Thymus (tissue), 14 donors: ENCODE data around the gene ERLIN1. TPM values are rescaled to one million over a fixed set of nuclear protein-coding genes. Genes with fewer than 3 reads are reported as not detected.

Source experiments
- DNase-seq, 9 donors: peaks; one replicate each; pipeline ENCODE4 v3.0.0-alpha.2; 2013; ENCODE audit warnings: low spot score in 9 of 9, low read depth in 6 of 9, missing footprints in 1 of 9
- H3K27ac ChIP-seq, 2 donors: one replicate each; pipeline ENCODE4 v1.5.1; 2013; ENCODE audit warnings: control low read depth in 1 of 2, low read depth in 1 of 2, low read length in 1 of 2, mild to moderate bottlenecking in 1 of 2, moderate library complexity in 1 of 2
- H3K27me3 ChIP-seq, 2 donors: one replicate each; pipeline ENCODE4 v1.5.1; 2013; ENCODE audit warnings: low read length in 1 of 2; ENCODE audit not compliant: control insufficient read depth in 2 of 2, insufficient read depth in 1 of 2
- H3K36me3 ChIP-seq, 2 donors: one replicate each; pipeline ENCODE4 v1.5.1; 2013; ENCODE audit warnings: low read length in 1 of 2, mild to moderate bottlenecking in 1 of 2, moderate library complexity in 1 of 2; ENCODE audit not compliant: control insufficient read depth in 2 of 2, insufficient read depth in 2 of 2
- H3K4me1 ChIP-seq, 2 donors: one replicate each; pipeline ENCODE4 v1.5.1; 2013; ENCODE audit warnings: low read length in 2 of 2; ENCODE audit not compliant: control insufficient read depth in 2 of 2, insufficient read depth in 2 of 2
- H3K4me3 ChIP-seq, 2 donors: one replicate each; pipeline ENCODE4 v1.5.1; 2013; ENCODE audit warnings: low read length in 2 of 2, control low read depth in 1 of 2, mild to moderate bottlenecking in 1 of 2
- H3K9me3 ChIP-seq, 2 donors: one replicate each; pipeline ENCODE4 v1.5.1; 2013; ENCODE audit warnings: low read length in 1 of 2, mild to moderate bottlenecking in 1 of 2; ENCODE audit not compliant: control insufficient read depth in 2 of 2, insufficient read depth in 1 of 2
- WGBS: extraction: QIAGEN DNeasy Blood & Tissue Kit; methylation state at CpG from one replicate; pipeline ENCODE4 v1.1.7; 2013; 5-methylcytosine and 5-hydroxymethylcytosine counted together
- long read RNA-seq, 10 donors: transcript quantifications; one replicate each; lab custom pipeline, GENCODE V29; 2026
- polyA plus RNA-seq: library from polyadenylated mRNA; stranded (reverse); fragments of 200-250 nt; gene quantifications from one replicate; pipeline ENCODE4 v1.2.3, GENCODE V29; 2013
- total RNA-seq: library from RNA; stranded (reverse); fragments of 120-200 nt; gene quantifications from one replicate; pipeline ENCODE4 v1.2.4, GENCODE V29; 2013
- donor health status: healthy.

ERLIN1 gene
- total RNA-seq (12.1 TPM), polyA plus RNA-seq (8.2 TPM)
- long read RNA-seq, donor 1 = 0 reads
- long read RNA-seq, donor 2 = 0 reads
- long read RNA-seq, donor 3, transcript ERLIN1-202 (12 exons, 1,453 nt) = major isoform, 6 of 6 reads
- long read RNA-seq, donor 3, partial matches to known transcripts = 0 of 6 reads
- long read RNA-seq, donor 3, other reads (novel, unspliced or antisense) = 0 of 6 reads
- long read RNA-seq, donor 4, partial matches to known transcripts = 0 of 1 reads
- long read RNA-seq, donor 4, other reads (novel, unspliced or antisense) = 0 of 1 reads
- long read RNA-seq, donor 5, full-length matches to known transcripts = 8 of 8 reads
- long read RNA-seq, donor 5, partial matches to known transcripts = 0 of 8 reads
- long read RNA-seq, donor 5, other reads (novel, unspliced or antisense) = 0 of 8 reads
- long read RNA-seq, donor 6, full-length matches to known transcripts = 8 of 8 reads
- long read RNA-seq, donor 6, partial matches to known transcripts = 0 of 8 reads
- long read RNA-seq, donor 6, other reads (novel, unspliced or antisense) = 0 of 8 reads
- long read RNA-seq, donor 7, partial matches to known transcripts = 0 of 4 reads
- long read RNA-seq, donor 7, other reads (novel, unspliced or antisense) = 0 of 4 reads
- long read RNA-seq, donor 8, partial matches to known transcripts = 0 of 1 reads
- long read RNA-seq, donor 8, other reads (novel, unspliced or antisense) = 0 of 1 reads
- long read RNA-seq, donor 9, partial matches to known transcripts = 0 of 3 reads
- long read RNA-seq, donor 9, other reads (novel, unspliced or antisense) = 0 of 3 reads
- long read RNA-seq, donor 10, partial matches to known transcripts = 0 of 3 reads
- long read RNA-seq, donor 10, other reads (novel, unspliced or antisense) = 0 of 3 reads

- Histone ChIP-seq H3K27me3 (no peaks in the 10 kb centered on the region), H3K9me3 (no peaks in the 10 kb centered on the region), H3K36me3 (peaks cover 11 to 17% of the 10 kb centered on the region in 2 donors), H3K27ac (peak within 1 kb of the TSS; percentile 88 to 92), H3K4me3 (peak within 1 kb of the TSS; percentile 86 to 90), H3K4me1 (peaks cover 8 to 12% of the 10 kb centered on the region in 2 donors)
- DNase-seq = peak; percentile 70 to 94 (median 88)
- under 1% methylated on average over 65 of the region's 65 CpGs for WGBS
These were observed at the start of gene ERLIN1 for GRCh38 chr10:100185364-100186252. Gene ERLIN1, minus strand, starts transcription at chr10:100186029. Its CDS starts 403 bp downstream, at chr10:100185626.

DNA sequence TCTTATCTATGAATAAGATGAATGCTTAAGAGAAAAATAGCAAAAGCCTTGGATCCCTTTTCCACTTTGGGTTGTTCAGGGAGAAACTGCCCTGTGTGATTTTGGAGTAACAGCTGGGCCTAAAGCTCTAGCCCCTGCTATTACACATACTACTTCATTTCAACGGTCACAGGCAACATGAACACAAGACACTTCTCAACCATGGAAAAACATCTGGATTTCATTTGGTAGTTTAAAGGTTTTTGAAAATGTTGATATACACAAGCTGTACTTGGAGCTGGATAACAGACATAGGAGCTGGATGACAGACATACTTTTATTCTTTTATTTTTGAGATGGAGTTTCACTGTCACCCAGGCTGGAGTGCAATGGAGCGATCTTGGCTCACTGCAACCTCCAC is 46.3 kb upstream of the ERLIN1 start:
- DNase-seq = no peak
- Histone ChIP-seq H3K4me1 (peaks cover 6 to 10% of the 10 kb centered on the region in 2 donors), H3K27me3 (no peaks in the 10 kb centered on the region), H3K4me3 (no peak overlapping the region), H3K9me3 (peaks cover 0 to 2% of the 10 kb centered on the region in 2 donors), H3K36me3 (peaks cover 44 to 49% of the 10 kb centered on the region in 2 donors), H3K27ac (no peak overlapping the region)
- 93% methylated on average over 2 of the region's 2 CpGs for WGBS

DNA sequence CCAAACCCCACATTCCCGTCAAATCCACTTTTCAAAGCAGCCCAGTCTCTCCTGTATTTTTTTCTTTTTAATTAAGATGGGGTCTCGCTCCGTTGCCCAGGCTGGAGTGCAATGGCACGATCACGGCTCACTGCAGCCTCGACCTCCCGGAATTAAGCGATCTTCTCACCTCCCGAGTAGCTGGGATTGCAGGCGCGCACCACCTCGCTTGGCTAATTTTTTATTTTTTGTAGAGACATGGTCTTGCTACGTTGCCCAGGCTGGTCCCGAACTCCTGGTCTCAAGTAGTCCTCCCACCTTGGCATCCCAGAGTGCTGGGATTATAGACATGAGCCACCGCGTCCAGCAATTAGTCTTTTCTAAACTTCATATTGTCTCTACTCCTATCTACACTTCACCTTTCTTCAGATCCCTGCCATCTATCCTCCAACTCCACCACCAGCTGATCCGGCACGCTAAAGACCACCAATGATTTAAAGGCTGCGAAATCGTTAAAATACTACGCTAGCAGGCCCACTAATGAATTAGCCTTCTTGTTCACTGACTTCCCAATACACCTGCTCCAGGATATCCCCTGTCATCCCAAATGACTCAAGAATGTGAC is 44.1 kb upstream of the ERLIN1 start:
- no peaks in the 10 kb centered on the region for H3K27me3 ChIP-seq
- H3K36me3 ChIP-seq = peaks cover 31 to 34% of the 10 kb centered on the region in 2 donors
- DNase-seq = no peak
- H3K9me3 ChIP-seq = peaks cover 0 to 2% of the 10 kb centered on the region in 2 donors
- peaks cover 6 to 10% of the 10 kb centered on the region in 2 donors for H3K4me1 ChIP-seq
- H3K4me3 ChIP-seq = peak overlapping the region; percentile 83 to 97
- 73% methylated on average over 21 of the region's 21 CpGs for WGBS
- H3K27ac ChIP-seq = peak overlapping the region; percentile 22 to 34

DNA sequence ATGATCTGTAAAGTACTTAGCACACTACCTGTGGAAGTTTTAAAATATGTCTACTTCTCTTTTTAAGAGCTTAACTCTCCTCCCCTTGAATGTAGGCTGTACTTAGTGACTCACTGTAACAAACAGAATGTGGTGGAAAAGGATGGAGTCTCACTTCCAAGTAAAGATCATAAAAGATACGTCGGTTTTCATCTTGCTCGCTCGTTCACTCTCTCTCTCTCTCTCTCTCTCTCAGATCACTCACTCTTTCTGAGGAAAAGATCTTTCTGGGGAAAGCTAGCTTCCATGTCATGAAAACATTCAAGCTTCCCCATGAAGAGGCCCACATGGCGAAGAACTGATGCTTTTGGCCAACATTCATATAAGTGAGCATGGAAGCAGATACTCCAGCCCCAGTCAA is 38.0 kb upstream of the ERLIN1 start:
- H3K4me1 ChIP-seq = peaks cover 4 to 6% of the 10 kb centered on the region in 2 donors
- DNase-seq = no peak
- peaks cover 0 to under 1% of the 10 kb centered on the region in 2 donors for H3K9me3 ChIP-seq
- no peak overlapping the region for H3K27ac ChIP-seq
- no peak overlapping the region for H3K4me3 ChIP-seq
- H3K27me3 ChIP-seq = no peaks in the 10 kb centered on the region
- 79% methylated on average over 5 of the region's 5 CpGs for WGBS
- H3K36me3 ChIP-seq = peaks cover 10 to 39% of the 10 kb centered on the region in 2 donors

- Histone ChIP-seq H3K36me3 (peaks cover 12 to 52% of the 10 kb centered on the region in 2 donors), H3K27ac (no peak overlapping the region), H3K27me3 (no peaks in the 10 kb centered on the region), H3K4me1 (no peaks in the 10 kb centered on the region), H3K9me3 (no peaks in the 10 kb centered on the region), H3K4me3 (no peak overlapping the region)
- WGBS = 97% methylated on average over 2 of the region's 2 CpGs
- DNase-seq = no peak
These were observed 36.7 kb upstream of the ERLIN1 start for GRCh38 chr10:100222529-100222928.

- H3K4me1 ChIP-seq = no peaks in the 10 kb centered on the region
- WGBS = 97% methylated on average over 2 of the region's 2 CpGs
- no peaks in the 10 kb centered on the region for H3K27me3 ChIP-seq
- DNase-seq = no peak
- no peak overlapping the region for H3K4me3 ChIP-seq
- H3K9me3 ChIP-seq = no peaks in the 10 kb centered on the region
- H3K36me3 ChIP-seq = peaks cover 8 to 68% of the 10 kb centered on the region in 2 donors
- H3K27ac ChIP-seq = no peak overlapping the region
These were observed 30.2 kb upstream of the ERLIN1 start for GRCh38 chr10:100216006-100216405.

- no peak for DNase-seq
- Histone ChIP-seq H3K4me3 (no peak overlapping the region), H3K36me3 (peaks cover 15 to 53% of the 10 kb centered on the region in 2 donors), H3K9me3 (no peaks in the 10 kb centered on the region), H3K27ac (no peak overlapping the region), H3K4me1 (no peaks in the 10 kb centered on the region), H3K27me3 (no peaks in the 10 kb centered on the region)
- 98% methylated on average over 7 of the region's 7 CpGs for WGBS
These were observed 23.5 kb upstream of the ERLIN1 start for GRCh38 chr10:100209303-100209702.

DNA sequence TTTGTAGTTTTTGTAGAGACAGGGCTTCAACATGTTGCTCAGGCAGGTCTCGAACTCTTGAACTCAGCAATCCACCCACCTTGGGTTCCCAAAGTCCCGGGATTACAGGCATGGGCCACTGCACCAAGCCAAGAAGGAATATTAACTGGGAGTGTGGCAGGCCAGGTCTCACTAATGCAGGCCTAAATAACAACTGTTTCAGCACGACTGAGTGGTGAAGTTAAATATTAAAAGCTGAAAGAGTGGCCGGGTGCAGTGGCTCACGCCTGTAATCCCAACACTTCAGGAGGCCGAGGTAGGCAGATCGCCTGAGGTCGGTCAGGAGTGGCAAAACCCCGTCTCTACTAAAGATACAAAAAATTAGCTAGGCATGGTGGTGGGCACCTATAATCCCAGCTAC is 22.4 kb upstream of the ERLIN1 start:
- WGBS = 98% methylated on average over 9 of the region's 9 CpGs
- Histone ChIP-seq H3K27me3 (no peaks in the 10 kb centered on the region), H3K4me1 (no peaks in the 10 kb centered on the region), H3K9me3 (no peaks in the 10 kb centered on the region), H3K4me3 (no peak overlapping the region), H3K36me3 (peaks cover 22 to 58% of the 10 kb centered on the region in 2 donors), H3K27ac (no peak overlapping the region)
- DNase-seq = no peak
